COLO668 (cell line): ENCODE results near the gene MACROD2.
"Not testable (repeated sequence)": the region's sequence is repeated elsewhere in the genome, so short reads cannot be mapped to it uniquely, and the experiment has no call there.

Source experiments
- DNase-seq: peaks from one replicate; lab custom pipeline; 2025; ENCODE audit not compliant: unreplicated experiment; lab: John Stamatoyannopoulos, UW

MACROD2 gene

DNA sequence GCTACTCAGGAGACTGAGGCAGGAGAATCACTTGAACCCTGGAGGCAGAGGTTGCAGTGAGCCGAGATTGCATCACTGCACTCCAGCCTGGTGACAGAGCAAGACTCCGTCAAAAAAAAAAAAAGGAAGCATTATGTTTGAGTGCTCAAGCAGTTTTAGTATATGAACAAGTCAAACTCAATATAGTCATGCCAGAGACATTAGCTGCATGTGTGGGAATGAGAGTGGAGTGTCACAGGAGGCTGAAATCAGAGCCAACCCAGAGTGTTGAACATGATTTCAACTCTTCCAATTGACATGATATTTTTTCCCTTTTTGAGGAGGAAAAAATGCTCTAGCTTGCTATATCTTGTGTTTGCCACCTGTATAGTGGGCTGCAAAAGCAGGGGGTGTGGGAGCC is 931.1 kb downstream of the MACROD2 start:
- DNase-seq: not testable (repeated sequence)

DNA sequence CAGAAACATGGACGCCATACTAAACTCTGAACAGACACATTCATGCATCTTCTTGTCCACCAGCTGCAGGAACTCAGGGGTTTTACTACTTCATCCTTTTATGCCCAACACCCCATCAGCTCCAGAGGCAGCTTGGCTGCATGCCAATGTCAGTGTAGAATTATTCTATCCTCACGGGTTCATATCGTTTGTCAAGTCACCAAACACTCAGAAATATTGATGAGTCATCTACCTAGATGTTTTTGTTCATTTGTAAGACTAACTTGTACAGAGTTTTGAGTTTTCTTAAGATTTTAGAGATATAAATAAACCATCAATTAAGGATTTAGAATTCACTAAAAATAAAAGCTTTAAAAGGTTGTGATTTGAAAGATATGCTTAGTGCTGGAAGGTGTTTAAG is 932.8 kb downstream of the MACROD2 start:
- DNase-seq: peak; percentile 93

DNA sequence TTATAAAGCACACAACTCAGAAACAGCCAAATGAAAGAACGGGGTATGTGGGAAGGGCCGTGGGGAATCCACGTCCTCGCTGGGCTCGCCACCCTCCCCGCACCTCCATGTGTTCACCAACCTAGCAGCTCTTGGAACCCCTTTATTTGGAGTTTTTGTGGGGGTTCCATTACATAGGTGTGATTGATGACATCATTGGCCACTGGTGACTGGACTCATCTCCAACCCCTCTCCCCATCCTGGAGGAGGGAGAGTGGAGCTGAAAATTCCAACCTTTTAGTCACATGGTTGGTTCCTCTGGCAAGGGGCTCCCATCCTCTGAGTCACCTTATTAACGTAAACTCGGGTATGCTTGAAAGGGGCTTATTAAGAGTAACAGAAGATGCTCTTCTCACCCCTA is 934.1 kb downstream of the MACROD2 start:
- DNase-seq: no peak

DNA sequence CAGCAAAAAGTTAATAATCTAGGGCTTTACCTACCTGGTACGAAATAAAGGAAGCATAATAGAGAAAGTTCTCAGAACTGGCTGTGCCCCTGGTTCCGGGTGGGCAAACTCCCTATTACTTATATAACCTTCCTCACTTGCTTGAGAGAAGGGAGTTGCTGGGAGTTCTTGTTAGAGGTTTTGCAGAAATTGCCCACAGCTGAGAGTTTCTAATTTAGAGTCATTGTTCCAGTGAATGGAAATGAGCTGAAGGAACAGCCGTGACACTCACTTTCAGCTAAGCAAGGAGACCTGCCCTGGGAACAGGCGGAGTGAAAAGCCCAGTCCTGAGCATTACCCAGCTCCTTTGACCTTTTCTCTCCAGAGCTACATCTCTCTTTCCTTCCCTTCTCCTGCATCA is 936.7 kb downstream of the MACROD2 start:
- no peak for DNase-seq

DNA sequence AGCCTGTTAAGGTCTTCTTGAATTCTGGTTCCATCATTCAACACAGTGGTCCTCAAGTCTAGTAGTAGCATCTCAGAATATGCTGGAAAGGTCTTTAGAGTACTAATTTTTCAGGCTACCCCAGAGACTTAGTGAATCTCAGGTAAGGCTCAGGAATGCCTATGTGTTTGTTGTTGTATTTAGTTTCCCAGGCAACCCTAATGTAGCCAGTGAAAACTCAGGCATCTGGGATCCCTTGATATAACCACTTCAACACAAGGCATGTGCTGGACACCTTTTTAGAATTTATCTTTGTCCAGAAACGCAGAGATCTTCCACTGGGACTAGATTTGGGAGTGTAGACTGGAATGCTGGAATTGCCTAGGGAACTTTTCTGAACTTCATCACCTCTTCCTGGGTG is 940.0 kb downstream of the MACROD2 start:
- DNase-seq: no peak

DNA sequence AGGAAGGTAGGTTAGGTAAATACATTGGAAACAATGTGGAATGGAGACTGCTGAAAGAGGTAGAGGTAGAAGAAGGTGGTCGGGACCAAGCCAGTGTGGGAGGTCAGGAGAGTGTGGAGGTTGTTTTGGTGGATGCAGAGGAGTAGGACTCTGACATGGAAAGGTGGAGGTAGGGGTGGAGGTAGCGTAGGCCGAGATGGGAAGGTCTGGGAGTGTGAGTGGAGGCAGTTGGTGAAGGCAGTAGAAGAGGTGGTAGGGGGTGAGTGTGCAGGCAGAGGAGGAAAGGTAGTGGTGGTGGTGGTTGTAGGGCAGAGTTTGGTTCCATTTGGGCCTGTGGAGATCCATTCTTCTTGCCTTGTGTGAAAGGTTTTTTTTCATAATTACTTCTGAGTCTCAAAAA is 941.7 kb downstream of the MACROD2 start:
- no peak for DNase-seq

DNA sequence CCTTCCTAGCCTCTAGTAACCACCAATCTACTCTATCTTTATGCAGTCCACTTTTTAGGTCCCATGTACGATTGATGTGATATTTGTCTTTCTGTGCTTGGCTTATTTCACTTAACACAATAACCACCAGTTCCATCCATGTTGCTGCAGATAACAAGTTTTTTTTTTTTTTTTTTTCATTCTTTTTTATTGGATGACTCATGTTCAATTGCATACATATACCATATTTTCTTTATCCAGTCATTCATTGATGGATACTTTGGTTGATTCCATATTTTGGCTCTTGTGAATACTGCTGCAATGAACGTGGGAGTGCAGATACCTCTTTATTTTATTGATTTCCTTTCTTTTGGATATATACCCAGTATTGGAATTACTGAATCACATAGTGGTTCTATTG is 942.5 kb downstream of the MACROD2 start:
- no peak for DNase-seq

DNA sequence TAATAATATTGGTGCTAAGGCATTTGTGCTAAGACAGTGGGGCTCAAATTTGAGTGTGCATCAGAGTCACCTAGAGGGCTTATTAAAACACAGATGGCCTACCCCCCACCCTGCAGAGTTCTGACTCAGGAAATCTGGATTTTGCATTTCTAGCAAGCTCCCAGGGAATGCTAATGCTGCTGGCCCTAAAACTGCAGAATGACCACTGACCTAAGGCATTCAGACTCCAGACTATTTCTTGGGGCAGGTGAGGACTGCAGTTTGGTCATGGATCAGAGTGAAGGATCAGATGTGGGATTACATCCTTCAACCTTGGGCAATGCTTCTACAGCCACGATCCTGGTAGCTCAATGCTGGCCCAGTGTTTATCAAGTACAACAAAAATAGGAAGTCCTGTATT is 952.2 kb downstream of the MACROD2 start:
- DNase-seq: no peak

DNA sequence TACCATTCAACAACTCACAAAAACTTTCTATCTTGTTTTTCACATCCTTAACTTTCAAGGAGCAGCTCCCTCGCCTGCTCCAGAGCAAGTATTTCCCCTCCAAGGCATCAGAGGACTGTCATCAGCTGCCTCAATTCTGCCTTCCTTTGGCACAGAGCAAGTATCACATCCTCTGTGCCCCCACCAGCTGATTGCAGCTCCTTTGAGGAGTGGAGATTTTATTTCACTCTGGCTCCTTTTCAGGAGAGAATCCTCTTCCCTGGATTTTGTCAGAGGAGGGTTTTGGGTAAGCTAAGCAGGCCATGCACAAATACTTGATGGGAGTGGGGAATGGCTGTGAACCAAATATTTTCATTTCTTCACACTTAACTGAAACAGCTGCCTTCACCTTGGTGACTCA is 952.6 kb downstream of the MACROD2 start:
- DNase-seq: no peak

DNA sequence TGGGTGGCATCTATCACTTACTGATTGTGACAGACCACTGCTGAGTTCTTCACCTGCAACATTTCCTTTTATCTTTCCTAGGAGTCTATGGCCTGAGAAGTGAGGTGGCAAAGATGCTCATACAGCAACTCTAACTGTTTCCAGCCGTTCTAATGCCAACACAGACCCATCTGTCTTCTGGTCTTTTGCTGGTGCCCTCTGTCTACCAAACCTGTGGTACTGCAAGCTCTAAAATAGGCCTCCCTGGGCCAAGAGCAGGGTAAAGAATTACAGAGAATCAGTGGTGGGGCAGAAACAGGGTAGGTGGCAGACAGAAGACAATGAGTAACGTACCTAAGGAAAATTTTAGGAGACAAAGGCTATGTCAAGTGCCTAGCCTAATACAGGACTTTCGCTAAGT is 953.1 kb downstream of the MACROD2 start:
- no peak for DNase-seq

DNA sequence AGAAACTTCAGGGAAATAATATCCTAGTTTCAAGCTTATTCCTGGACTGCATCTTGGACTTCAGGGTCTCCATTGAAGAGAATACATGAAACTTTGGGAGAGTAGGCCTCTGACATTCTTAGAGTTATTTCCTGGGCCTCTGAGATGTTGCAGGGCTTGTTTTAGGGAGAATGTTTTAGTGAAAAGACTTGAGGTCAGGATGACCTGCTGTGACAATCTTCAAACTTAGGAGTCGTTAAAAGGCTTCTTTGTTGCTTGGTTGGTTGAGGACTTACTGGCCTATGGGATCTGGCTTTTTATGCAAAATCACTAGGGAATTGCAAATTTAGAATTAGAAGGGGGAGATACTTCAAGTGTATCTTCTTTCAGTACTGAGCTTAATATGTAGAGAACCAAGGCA is 955.3 kb downstream of the MACROD2 start:
- no peak for DNase-seq

DNA sequence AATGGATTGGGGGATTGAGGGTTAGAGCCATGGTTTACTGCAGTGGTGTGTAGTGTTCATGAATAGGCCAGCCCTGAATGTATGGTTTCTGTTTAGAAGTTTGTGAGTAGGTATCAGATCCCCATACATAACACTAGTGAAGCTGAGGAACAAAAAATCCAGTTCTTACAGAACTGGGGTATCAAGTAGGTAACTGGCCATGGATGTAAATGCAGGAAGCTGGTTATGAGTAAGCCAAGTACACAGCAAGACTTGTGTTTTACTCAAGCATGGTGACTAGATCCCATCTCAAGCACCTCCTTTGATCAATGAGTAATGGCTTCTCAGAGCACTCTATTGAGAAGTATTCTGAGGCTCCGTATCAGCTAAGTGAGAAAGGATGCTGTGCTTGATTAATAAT is 955.8 kb downstream of the MACROD2 start:
- DNase-seq: no peak

DNA sequence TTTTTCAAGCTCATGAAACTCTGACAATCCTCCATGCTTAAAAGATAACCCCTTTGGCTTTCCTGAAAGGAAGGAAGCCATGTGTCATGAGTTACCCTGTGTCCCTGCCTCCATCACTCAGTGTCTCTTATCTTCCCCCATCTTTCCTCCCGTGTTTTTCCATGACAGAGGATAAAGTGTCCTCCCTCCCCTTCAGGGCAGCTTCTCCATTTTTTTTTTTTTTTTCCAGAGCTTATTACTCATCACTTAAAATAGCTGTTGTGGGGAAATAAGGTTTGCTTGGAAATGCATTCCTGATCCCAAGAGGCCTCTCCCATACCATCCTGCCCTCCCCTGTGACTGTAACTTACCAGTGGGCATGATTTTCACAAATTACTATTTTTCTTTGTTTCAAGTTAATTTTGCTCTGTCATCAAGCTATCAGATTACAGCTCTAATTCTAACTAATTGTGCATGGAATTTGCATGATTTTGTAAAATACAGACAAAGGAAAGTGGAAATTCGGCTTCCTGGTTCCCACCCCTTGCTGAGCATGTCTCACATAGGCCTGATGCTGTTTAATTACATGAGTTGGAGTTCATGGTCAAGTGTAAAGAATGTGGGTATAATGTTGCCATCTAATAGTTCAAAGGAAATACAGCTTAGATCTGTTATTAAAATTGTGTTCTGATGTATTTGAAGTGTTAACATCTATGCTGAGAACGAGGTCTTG is 956.5 kb downstream of the MACROD2 start:
- DNase-seq: no peak

DNA sequence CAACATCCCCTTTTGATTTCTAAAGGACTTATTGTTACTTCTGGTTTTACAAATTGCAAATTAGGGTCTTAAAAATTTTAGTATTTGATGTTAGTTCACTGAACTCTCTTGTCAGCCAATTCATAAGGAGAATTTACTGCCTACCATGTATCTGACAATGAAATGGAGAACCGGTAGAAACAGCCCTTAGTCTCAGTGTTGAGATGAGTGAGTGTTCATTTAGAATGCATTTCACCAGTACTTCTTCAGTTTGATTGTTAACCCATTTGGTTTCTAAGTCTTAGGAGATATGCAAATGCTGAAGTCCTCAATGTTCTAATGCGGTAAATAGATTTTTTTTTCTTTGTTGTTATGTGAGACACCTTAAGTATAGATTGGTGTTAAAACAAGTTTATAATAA is 958.4 kb downstream of the MACROD2 start:
- DNase-seq: no peak

DNA sequence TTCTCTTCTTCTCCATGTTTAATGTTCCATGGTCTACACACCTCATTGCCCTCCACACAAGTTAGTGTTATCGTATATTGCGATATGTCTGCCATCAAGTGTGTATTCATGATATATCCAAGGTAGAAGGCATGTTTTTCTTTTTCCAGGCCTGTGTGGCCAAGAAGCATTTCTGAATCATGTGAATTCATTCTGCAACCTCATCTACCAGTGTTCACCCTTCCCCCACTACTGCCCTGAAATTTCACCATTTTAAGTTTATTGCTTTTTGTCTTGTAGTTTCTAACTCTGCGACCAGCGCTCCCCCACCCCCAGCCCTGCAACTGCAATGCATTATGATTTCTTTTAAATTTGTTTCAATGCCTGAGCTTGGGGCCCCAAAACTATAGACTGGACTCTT is 960.1 kb downstream of the MACROD2 start:
- DNase-seq: no peak

DNA sequence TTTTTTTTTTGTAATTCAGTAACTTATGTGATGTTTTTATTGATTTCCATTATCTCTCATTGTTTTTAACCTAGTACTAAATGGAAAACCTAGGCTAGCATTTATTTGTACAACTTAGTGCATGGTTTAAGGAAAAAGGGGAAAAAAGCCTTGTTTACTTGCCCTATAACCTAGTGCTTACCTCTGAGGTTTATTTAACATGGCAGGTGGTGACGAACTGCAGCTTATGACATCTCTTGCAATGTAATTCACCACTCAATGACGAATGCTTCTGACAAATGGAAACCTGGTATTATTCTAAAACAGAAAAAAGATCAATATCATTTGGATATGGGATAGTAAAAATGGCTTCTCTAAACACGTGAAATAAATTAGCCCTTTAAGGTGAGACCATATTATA is 960.7 kb downstream of the MACROD2 start:
- no peak for DNase-seq

DNA sequence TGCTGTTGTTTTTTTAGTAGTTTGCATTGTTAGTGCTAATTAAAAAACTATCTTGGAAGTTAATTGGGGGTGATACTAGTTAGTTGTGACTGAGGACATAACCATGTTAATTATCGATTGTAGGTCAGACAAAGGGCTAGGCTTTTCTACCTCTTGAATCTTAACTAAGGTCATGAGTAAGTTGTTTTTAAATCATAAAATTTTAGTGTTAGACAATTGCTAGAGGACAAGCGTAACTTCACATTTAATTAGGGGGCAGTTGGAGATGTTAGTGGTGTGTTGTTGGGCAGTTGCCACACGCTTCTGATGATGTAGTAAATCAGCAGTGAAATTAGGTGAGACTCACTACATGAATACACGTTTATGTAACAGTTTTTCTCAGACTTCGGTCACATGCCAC is 961.2 kb downstream of the MACROD2 start:
- DNase-seq: no peak

DNA sequence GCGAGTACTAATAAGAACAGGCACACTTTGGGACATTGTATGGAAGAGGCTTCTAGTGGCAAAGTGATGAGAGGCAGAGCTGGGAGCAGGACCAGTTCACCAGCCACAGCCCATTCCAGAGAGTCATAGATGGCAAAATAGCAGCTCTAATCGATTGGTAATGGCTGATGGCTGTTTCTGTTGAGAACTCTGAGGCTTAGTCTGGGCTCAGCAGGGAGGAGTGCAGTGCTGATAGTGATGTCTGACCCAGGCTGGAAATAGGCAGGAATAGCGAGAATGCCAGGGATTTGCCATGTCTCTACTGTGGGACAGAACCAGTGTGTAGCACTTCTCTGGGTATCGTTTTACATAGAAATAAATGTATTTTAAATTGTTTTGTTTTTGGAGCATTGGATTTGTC is 962.1 kb downstream of the MACROD2 start:
- DNase-seq: no peak

DNA sequence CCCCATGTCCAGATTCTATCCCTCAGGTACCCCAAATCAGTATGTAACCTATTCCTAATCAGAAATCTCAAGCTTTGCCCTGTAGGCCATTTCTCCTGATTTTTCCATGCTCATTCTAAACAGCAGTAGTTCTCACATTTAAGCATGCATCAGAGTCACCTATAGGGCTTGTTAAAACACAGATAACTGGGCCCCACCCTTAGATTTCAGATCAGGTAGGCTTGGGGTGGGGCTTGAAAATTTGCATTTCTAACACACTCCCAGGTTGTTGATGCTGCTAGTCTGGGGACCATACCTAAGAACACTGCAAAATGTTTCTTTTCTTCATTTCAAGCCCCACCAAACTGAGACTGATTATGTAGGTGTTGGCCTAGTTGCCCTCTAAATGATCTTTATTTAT is 963.3 kb downstream of the MACROD2 start:
- no peak for DNase-seq

DNA sequence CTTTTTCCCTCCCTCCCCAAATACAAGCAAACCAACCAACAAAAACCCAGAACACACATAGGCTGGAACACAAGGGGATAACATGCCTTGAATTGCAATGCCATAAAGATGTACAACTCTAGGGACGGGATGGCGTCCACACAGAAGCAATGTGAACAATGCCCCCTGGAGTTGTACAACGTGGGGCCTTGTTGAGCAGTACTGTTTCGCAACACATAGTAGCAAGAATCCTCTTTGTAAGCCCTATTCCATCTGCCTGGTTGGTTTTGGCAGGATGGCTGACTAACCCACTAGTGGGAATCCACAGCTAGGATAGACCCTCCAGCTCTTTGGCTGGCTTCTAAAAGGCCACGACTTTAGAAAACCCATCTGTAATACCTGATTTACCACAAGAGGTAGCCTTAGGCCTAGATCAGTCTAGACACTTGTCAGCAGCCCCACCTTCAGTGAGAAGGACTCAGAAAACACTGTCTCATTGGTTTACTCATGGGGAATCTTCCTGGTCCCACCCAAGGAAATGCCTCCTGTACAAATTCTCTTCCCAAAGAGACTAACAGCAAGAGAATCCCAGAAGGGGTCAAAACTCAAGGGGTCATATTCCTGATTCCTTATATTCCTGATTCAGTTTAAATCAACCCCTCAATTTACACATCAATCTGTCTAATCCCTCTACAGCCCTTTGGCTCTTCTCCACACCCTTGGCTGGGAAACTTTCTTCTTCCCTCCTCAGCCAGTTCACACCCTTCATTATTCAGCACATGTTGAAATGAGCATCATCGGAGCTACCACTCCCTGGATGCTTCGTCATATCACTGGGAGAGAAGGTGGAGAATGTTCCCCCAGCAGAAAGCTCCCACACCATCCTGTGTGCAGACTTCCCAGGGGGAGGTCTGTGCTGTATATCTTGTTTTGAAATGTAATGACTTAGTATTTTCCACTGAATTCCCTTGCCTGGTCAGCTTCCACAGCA is 964.5 kb downstream of the MACROD2 start:
- no peak for DNase-seq

DNA sequence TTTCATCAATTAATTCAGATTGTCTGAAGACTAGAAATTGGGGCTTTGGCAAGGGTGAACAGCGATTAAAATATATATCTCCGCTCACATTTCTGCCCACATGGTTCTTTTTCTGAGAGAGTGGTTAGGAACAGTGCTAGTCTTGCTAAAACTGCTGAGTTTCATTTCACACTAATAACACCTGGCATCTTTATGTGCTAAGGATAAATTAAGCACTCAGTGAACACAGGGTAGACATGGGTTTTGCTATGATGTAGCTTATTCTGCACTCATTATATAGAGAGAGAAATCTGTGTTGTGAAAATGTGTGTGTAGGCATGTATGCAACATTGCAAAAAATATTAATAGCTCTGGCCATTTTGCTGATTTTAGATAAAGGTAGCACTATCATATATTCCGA is 965.5 kb downstream of the MACROD2 start:
- DNase-seq: no peak

DNA sequence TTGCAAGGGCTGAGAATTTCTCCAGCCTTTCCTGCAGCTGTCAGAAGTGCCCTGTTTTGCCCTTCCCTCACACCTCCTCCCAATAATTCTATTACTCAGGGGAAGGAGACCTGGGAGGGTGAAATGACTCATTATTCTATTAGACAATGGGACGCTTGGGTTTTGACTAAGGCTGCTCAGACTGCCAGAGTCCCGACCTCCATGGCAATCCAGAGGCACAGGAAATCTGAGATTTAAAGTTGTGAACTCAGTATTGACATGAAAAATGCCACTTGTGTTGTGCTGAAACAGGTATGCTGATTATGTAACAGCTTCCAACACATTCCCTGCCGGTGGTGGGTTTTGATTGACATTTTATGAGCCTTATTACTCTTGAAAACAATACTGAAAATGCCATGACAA is 967.9 kb downstream of the MACROD2 start:
- DNase-seq: no peak
